IMR-90 (cell line): Measurements from ENCODE around the gene MYOM1. TPM values are rescaled to one million over a fixed set of nuclear protein-coding genes. Genes with fewer than 3 reads are reported as not detected.

Experiments used
- ELK1 ChIP-seq: fragments of 150-350 bp; IDR thresholded peaks from 2 replicates; pipeline ENCODE4 v1.6.1; 2016; ENCODE audit warnings: low read depth, mild to moderate bottlenecking, low read length, moderate library complexity, borderline replicate concordance
- RCOR1 ChIP-seq: IDR thresholded peaks from 2 replicates; pipeline ENCODE4 v1.6.1; 2012; ENCODE audit warnings: mild to moderate bottlenecking, low read length, improper control_type of control experiment; ENCODE audit not compliant: insufficient replicate concordance
- polyA plus RNA-seq, 3 experiments: library from polyadenylated mRNA; depleted of rRNA; stranded (reverse); fragments of >200 nt; gene quantifications; 2 replicates each; pipeline ENCODE4 v1.2.3, GENCODE V29; 2012; ENCODE audit warnings: low replicate concordance in 1 of 3
- total RNA-seq: library from RNA; depleted of rRNA; stranded (reverse); fragments of >200 nt; gene quantifications from 2 replicates; pipeline ENCODE4 v1.2.3, GENCODE V29; 2012

Gene MYOM1
- total and polyA plus RNA-seq, 2 of the 4 experiments (the other 2 are of a cell fraction) = under 0.01 to 0.10 TPM

- TF ChIP-seq ELK1 = no peak
- no peak for TF ChIP-seq RCOR1
Observed at GRCh38 chr18:3246635-3247239, 27.0 kb upstream of the MYOM1 start (continued).
